ENCODE measurements around the gene TTBK1. TPM values are rescaled to one million over a fixed set of nuclear protein-coding genes. Genes with fewer than 3 reads are reported as not detected.

TTBK1 gene
- polyA plus RNA-seq, 4 donors = 0.89 to 2.1 (median 1.0) TPM

DNA sequence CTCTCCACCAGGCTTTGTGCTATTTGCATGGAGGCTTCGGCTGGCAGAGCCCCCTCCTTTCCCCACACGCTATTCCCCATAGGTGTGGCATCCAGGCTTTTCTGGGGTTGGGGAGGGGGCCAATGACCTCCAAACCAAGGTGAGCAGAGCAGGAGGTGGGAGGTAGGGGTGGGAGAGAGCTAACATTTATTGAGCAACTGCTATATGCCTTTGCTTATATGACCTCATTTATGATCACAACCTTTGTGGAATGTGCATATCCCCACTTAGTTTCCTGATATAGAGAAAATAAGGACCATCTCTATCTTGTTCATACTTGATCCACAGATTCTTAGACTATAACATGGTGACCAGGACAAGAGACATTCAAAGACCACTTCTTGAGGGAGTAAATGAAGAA lies 37.0 kb downstream of the TTBK1 start:
- H3K4me3 ChIP-seq (ENCODE audit: low read depth in 1 of 3, low read length in 3 of 3) = no peak overlapping the region
- no peak for FAIRE-seq
- no peak for DNase-seq
- WGBS, 3 donors = 85 to 87% (median 86%) methylated on average over 2 of the region's 2 CpGs
- peaks cover 0 to 4% (median 0%) of the 10 kb centered on the region in 3 donors for H3K36me3 ChIP-seq (ENCODE audit: control insufficient read depth in 3 of 3, insufficient read depth in 2 of 3, low read depth in 1 of 3, low read length in 3 of 3)
- no peaks in the 10 kb centered on the region for H3K9me3 ChIP-seq (ENCODE audit: control insufficient read depth in 2 of 2, insufficient read depth in 1 of 2, low read depth in 1 of 2, low read length in 1 of 2)
- H3K27me3 ChIP-seq (ENCODE audit: control insufficient read depth in 3 of 3, insufficient read depth in 3 of 3, low read length in 3 of 3) = no peaks in the 10 kb centered on the region
- H3K4me1 ChIP-seq (ENCODE audit: control insufficient read depth in 3 of 3, insufficient read depth in 2 of 3, low read depth in 1 of 3, low read length in 2 of 3) = peaks cover 14 to 57% (median 15%) of the 10 kb centered on the region in 3 donors
- no peak overlapping the region for H3K27ac ChIP-seq (ENCODE audit: low read depth in 1 of 3, low read length in 2 of 3)

DNA sequence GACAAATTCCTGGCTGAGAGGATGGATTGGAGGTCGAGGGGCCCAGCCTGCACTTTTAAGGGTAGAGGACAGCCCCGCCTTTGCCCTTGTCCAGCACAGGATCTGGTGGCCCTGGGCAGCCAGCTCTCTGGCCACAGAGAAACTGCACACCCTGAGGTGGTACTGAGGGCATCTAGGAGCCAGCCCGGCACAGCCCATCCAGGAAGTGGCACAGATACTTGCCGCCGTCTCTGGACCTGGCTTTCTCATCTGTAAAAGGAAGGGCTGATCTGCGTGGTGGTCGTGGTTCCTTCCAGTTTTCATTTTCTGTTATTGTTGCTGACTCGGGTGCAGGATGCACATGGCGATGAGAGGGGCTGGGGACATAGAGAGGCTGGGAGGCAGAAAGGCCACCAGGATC lies 38.8 kb downstream of the TTBK1 start:
- WGBS, 3 donors = 59 to 63% (median 60%) methylated on average over 9 of the region's 9 CpGs
- Histone ChIP-seq H3K27ac (ENCODE audit: low read depth in 1 of 3, low read length in 2 of 3) (no peak overlapping the region), H3K27me3 (ENCODE audit: control insufficient read depth in 3 of 3, insufficient read depth in 3 of 3, low read length in 3 of 3) (no peaks in the 10 kb centered on the region), H3K9me3 (ENCODE audit: control insufficient read depth in 2 of 2, insufficient read depth in 1 of 2, low read depth in 1 of 2, low read length in 1 of 2) (no peaks in the 10 kb centered on the region), H3K4me3 (ENCODE audit: low read depth in 1 of 3, low read length in 3 of 3) (no peak overlapping the region), H3K36me3 (ENCODE audit: control insufficient read depth in 3 of 3, insufficient read depth in 2 of 3, low read depth in 1 of 3, low read length in 3 of 3) (peaks cover 0 to 1% (median 0%) of the 10 kb centered on the region in 3 donors), H3K4me1 (ENCODE audit: control insufficient read depth in 3 of 3, insufficient read depth in 2 of 3, low read depth in 1 of 3, low read length in 2 of 3) (peaks cover 8 to 52% (median 9%) of the 10 kb centered on the region in 3 donors)
- FAIRE-seq (no peak), DNase-seq (no peak)

DNA sequence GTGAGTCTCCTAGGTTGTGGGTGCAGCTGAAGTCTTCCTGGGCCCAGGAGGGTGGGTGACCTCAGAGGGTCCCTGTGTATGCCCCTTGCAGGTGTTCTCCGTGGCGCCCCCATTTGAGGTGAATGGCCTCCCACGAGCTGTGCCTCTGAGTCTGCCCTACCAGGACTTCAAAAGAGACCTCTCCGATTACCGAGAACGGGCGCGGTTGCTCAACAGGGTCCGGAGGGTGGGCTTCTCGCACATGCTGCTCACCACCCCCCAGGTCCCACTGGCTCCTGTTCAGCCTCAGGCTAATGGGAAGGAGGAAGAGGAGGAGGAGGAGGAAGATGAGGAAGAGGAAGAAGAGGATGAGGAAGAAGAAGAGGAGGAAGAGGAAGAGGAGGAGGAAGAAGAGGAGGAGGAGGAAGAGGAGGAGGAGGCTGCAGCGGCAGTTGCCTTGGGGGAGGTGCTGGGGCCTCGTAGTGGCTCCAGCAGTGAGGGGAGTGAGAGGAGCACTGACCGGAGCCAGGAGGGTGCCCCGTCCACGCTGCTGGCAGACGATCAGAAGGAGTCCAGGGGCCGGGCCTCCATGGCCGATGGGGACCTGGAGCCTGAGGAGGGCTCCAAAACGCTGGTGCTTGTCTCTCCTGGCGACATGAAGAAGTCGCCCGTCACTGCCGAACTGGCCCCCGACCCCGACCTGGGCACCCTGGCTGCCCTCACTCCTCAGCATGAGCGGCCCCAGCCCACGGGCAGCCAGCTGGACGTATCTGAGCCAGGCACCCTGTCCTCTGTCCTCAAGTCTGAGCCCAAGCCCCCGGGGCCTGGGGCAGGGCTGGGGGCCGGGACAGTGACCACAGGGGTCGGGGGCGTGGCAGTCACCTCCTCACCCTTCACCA lies 39.6 kb downstream of the TTBK1 start:
- no peak overlapping the region for H3K27ac ChIP-seq (ENCODE audit: low read depth in 1 of 3, low read length in 2 of 3)
- H3K4me1 ChIP-seq (ENCODE audit: control insufficient read depth in 3 of 3, insufficient read depth in 2 of 3, low read depth in 1 of 3, low read length in 2 of 3) = peaks cover 5 to 52% (median 8%) of the 10 kb centered on the region in 3 donors
- no peaks in the 10 kb centered on the region for H3K27me3 ChIP-seq (ENCODE audit: control insufficient read depth in 3 of 3, insufficient read depth in 3 of 3, low read length in 3 of 3)
- no peak overlapping the region for H3K4me3 ChIP-seq (ENCODE audit: low read depth in 1 of 3, low read length in 3 of 3)
- FAIRE-seq = no peak
- DNase-seq = no peak
- no peaks in the 10 kb centered on the region for H3K9me3 ChIP-seq (ENCODE audit: control insufficient read depth in 2 of 2, insufficient read depth in 1 of 2, low read depth in 1 of 2, low read length in 1 of 2)
- WGBS, 3 donors = 75 to 84% (median 79%) methylated on average over 31 to 32 of the region's 32 CpGs
- no peaks in the 10 kb centered on the region for H3K36me3 ChIP-seq (ENCODE audit: control insufficient read depth in 3 of 3, insufficient read depth in 2 of 3, low read depth in 1 of 3, low read length in 3 of 3)

DNA sequence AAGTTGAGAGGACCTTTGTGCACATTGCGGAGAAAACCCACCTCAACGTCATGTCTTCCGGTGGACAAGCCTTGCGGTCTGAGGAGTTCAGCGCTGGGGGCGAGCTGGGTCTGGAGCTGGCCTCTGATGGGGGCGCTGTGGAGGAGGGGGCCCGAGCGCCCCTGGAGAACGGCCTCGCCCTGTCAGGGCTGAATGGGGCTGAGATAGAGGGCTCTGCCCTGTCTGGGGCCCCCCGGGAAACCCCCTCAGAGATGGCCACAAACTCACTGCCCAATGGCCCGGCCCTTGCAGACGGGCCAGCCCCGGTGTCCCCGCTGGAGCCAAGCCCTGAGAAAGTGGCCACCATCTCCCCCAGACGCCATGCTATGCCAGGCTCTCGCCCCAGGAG lies 40.2 kb downstream of the TTBK1 start:
- WGBS, 3 donors = 86 to 92% (median 91%) methylated on average over 15 to 18 of the region's 18 CpGs
- H3K4me3 ChIP-seq (ENCODE audit: low read depth in 1 of 3, low read length in 3 of 3) = no peak overlapping the region
- no peak overlapping the region for H3K27ac ChIP-seq (ENCODE audit: low read depth in 1 of 3, low read length in 2 of 3)
- no peak for DNase-seq
- no peak for FAIRE-seq
- H3K36me3 ChIP-seq (ENCODE audit: control insufficient read depth in 3 of 3, insufficient read depth in 2 of 3, low read depth in 1 of 3, low read length in 3 of 3) = no peaks in the 10 kb centered on the region
- no peaks in the 10 kb centered on the region for H3K27me3 ChIP-seq (ENCODE audit: control insufficient read depth in 3 of 3, insufficient read depth in 3 of 3, low read length in 3 of 3)
- H3K9me3 ChIP-seq (ENCODE audit: control insufficient read depth in 2 of 2, insufficient read depth in 1 of 2, low read depth in 1 of 2, low read length in 1 of 2) = no peaks in the 10 kb centered on the region
- peaks cover 5 to 51% (median 8%) of the 10 kb centered on the region in 3 donors for H3K4me1 ChIP-seq (ENCODE audit: control insufficient read depth in 3 of 3, insufficient read depth in 2 of 3, low read depth in 1 of 3, low read length in 2 of 3)

DNA sequence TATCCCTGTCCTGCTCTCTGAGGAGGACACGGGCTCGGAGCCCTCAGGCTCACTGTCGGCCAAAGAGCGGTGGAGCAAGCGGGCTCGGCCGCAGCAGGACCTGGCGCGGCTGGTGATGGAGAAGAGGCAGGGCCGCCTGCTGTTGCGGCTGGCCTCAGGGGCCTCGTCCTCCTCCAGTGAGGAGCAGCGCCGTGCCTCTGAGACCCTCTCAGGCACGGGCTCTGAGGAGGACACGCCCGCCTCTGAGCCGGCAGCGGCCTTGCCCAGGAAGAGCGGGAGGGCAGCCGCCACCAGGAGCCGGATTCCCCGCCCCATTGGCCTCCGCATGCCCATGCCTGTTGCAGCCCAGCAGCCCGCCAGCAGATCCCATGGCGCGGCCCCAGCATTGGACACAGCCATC lies 40.6 kb downstream of the TTBK1 start:
- H3K4me3 ChIP-seq (ENCODE audit: low read depth in 1 of 3, low read length in 3 of 3) = no peak overlapping the region
- DNase-seq = no peak
- no peak for FAIRE-seq
- no peak overlapping the region for H3K27ac ChIP-seq (ENCODE audit: low read depth in 1 of 3, low read length in 2 of 3)
- H3K36me3 ChIP-seq (ENCODE audit: control insufficient read depth in 3 of 3, insufficient read depth in 2 of 3, low read depth in 1 of 3, low read length in 3 of 3) = no peaks in the 10 kb centered on the region
- no peaks in the 10 kb centered on the region for H3K9me3 ChIP-seq (ENCODE audit: control insufficient read depth in 2 of 2, insufficient read depth in 1 of 2, low read depth in 1 of 2, low read length in 1 of 2)
- H3K27me3 ChIP-seq (ENCODE audit: control insufficient read depth in 3 of 3, insufficient read depth in 3 of 3, low read length in 3 of 3) = no peaks in the 10 kb centered on the region
- H3K4me1 ChIP-seq (ENCODE audit: control insufficient read depth in 3 of 3, insufficient read depth in 2 of 3, low read depth in 1 of 3, low read length in 2 of 3) = peaks cover 4 to 47% (median 8%) of the 10 kb centered on the region in 3 donors
- WGBS, 3 donors = 69 to 90% (median 72%) methylated on average over 23 to 27 of the region's 27 CpGs

DNA sequence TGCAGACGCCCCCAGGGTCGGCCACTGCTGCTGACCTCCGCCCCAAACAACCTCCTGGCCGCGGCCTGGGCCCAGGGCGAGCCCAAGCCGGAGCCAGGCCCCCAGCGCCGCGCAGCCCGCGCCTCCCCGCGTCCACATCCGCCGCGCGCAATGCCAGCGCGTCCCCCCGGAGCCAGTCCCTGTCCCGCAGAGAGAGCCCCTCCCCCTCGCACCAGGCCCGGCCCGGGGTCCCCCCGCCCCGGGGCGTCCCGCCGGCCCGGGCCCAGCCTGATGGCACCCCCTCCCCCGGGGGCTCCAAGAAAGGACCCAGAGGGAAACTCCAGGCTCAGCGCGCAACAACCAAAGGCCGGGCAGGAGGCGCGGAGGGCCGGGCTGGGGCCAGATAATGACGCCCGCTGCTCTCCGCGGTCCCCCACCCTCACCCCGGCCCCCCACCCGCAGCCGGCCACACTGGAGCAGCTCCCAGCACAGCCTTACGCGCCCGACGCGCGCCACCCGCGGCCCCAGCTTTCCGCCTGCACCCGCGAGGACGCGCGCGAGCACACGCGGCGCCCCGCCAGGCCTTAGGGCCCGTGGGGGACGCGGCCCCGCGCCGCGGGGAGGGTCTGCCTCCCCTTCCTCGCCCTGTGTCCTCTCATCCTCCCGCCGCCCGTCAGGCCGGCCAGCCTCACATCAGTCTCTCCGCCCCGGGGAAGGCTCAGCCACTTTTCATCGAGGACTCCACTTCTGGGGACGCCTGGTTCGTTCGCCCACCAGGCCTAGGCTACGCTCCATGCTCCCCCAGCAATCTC lies 41.9 kb downstream of the TTBK1 start:
- DNase-seq (peak in 1 of 2 donors; percentile 54), FAIRE-seq (no peak)
- no peaks in the 10 kb centered on the region for H3K27me3 ChIP-seq (ENCODE audit: control insufficient read depth in 3 of 3, insufficient read depth in 3 of 3, low read length in 3 of 3)
- peak overlapping the region in 2 of 3 donors; percentile 26 to 46 for H3K4me3 ChIP-seq (ENCODE audit: low read depth in 1 of 3, low read length in 3 of 3)
- H3K4me1 ChIP-seq (ENCODE audit: control insufficient read depth in 3 of 3, insufficient read depth in 2 of 3, low read depth in 1 of 3, low read length in 2 of 3) = peaks cover 0 to 38% (median under 1%) of the 10 kb centered on the region in 3 donors
- H3K27ac ChIP-seq (ENCODE audit: low read depth in 1 of 3, low read length in 2 of 3) = no peak overlapping the region
- H3K9me3 ChIP-seq (ENCODE audit: control insufficient read depth in 2 of 2, insufficient read depth in 1 of 2, low read depth in 1 of 2, low read length in 1 of 2) = no peaks in the 10 kb centered on the region
- no peaks in the 10 kb centered on the region for H3K36me3 ChIP-seq (ENCODE audit: control insufficient read depth in 3 of 3, insufficient read depth in 2 of 3, low read depth in 1 of 3, low read length in 3 of 3)
- WGBS, 3 donors = 10 to 30% (median 16%) methylated on average over 54 to 83 of the region's 83 CpGs

DNA sequence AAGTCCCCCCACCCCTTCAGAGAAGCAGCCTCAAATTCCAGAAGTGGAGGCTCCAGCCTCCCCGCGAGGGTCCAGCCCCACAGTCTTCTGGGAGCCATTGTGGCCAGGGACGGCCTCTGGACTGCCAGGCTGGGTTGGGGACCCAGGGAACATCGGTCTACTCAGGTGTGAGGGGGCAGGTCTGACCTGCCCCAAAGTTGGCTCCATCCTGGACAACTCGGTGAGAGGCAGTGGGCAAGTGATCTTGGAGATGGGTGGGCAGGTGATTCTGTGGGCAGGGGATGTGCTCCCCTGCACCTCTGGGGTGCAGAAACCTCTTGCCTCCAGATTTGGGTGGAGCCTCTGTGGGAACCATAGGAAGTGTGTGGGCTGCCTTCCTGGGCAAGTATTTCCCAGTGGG lies 42.6 kb downstream of the TTBK1 start:
- FAIRE-seq (no peak), DNase-seq (no peak)
- H3K27ac ChIP-seq (ENCODE audit: low read depth in 1 of 3, low read length in 2 of 3) = no peak overlapping the region
- 81 to 85% (median 85%) methylated on average over 5 of the region's 5 CpGs for WGBS, 3 donors
- H3K4me1 ChIP-seq (ENCODE audit: control insufficient read depth in 3 of 3, insufficient read depth in 2 of 3, low read depth in 1 of 3, low read length in 2 of 3) = peaks cover 0 to 40% (median 2%) of the 10 kb centered on the region in 3 donors
- H3K9me3 ChIP-seq (ENCODE audit: control insufficient read depth in 2 of 2, insufficient read depth in 1 of 2, low read depth in 1 of 2, low read length in 1 of 2) = no peaks in the 10 kb centered on the region
- no peaks in the 10 kb centered on the region for H3K27me3 ChIP-seq (ENCODE audit: control insufficient read depth in 3 of 3, insufficient read depth in 3 of 3, low read length in 3 of 3)
- H3K4me3 ChIP-seq (ENCODE audit: low read depth in 1 of 3, low read length in 3 of 3) = no peak overlapping the region
- no peaks in the 10 kb centered on the region for H3K36me3 ChIP-seq (ENCODE audit: control insufficient read depth in 3 of 3, insufficient read depth in 2 of 3, low read depth in 1 of 3, low read length in 3 of 3)

DNA sequence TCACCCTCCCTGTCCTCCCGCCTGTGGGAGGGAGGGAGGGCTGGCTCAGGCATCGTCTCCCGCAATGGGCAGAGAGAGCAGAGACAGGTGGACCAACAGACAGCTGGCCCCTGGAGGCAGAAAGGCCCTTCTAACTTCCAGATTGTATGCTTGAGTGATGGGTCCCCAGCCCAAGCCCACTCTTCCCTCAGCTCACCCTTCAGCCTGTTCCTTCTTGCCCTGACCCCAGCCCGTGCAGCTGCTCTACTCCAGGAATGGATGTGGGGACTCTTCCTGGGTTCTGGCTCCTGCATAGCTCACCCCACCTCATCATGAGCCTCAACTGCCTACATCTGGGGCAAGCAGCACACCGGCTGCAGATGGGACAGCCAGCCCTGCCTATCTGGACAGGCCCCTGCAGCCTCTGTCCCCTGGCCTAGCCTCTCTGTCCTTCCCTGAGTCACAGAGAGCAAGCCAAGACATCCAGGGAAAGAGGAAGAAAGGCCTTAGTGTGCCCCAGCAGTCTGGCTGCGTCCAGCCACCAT lies 43.2 kb downstream of the TTBK1 start:
- DNase-seq = no peak
- Histone ChIP-seq H3K36me3 (ENCODE audit: control insufficient read depth in 3 of 3, insufficient read depth in 2 of 3, low read depth in 1 of 3, low read length in 3 of 3) (no peaks in the 10 kb centered on the region), H3K27me3 (ENCODE audit: control insufficient read depth in 3 of 3, insufficient read depth in 3 of 3, low read length in 3 of 3) (no peaks in the 10 kb centered on the region), H3K9me3 (ENCODE audit: control insufficient read depth in 2 of 2, insufficient read depth in 1 of 2, low read depth in 1 of 2, low read length in 1 of 2) (no peaks in the 10 kb centered on the region), H3K4me1 (ENCODE audit: control insufficient read depth in 3 of 3, insufficient read depth in 2 of 3, low read depth in 1 of 3, low read length in 2 of 3) (peaks cover 0 to 44% (median 2%) of the 10 kb centered on the region in 3 donors), H3K27ac (ENCODE audit: low read depth in 1 of 3, low read length in 2 of 3) (no peak overlapping the region), H3K4me3 (ENCODE audit: low read depth in 1 of 3, low read length in 3 of 3) (no peak overlapping the region)
- 91 to 95% (median 91%) methylated on average over 6 of the region's 6 CpGs for WGBS, 3 donors
- FAIRE-seq = no peak

Data from small intestine (tissue), 7 donors.